ENCODE data around the gene PARM1.

- TF ChIP-seq EP300 (IDR thresholded peaks at IDR 0.05), result no peak
- no peak for TF ChIP-seq CTCF (IDR thresholded peaks at IDR 0.05)
- TF ChIP-seq POLR2A (IDR thresholded peaks at IDR 0.05; ENCODE audit: low read depth), result no peak
- no peak for TF ChIP-seq POLR2AphosphoS5 (IDR thresholded peaks at IDR 0.05)
These were observed 82.7 kb downstream of the PARM1 start for GRCh38 chr4:75015627-75016026.

Data from esophagus muscularis mucosa (tissue), 4 donors.